ENCODE measurements around the gene FOLR2.
"Not testable (repeated sequence)": the region's sequence is repeated elsewhere in the genome, so short reads cannot be mapped to it uniquely, and the experiment has no call there.

The FOLR2 gene

DNA sequence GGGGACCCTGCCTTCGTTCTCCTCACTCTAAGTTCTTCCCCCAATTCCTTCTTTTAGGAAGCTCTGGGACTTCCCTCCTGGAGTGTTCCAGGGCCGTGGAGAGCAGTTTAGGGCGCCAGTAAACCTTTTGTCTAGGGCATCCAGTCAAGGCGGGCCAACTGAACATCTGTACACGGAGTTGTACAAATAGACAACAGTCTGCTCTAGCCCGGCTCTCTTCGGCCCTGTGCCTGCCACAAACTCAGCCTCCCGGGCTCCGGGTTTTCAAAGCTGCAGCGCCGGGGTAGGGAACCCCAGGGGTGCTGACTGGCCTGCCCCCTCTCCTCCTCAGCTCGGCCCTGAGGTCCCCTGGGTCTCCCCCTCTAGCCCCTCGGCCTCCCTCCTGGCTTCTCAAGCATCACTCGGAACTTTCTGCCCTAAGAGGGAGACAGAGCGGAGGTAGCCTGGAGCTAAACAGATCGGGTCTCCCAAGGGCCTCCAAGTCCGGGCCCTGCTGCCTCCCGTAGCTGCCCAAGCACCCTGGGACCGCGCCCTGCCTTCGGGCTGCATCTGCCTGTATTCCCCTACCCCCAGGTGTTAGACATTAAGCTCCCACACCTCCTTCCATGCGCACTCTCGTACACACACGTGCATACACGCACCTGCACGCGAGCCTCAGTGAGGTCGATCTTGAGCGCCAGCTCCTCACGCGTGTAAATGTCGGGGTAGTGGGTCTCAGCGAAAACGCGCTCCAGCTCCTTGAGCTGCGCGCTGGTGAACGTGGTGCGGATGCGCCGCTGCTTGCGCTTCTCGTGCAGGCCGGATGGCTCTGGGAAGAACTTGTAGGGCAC lies 24.1 kb downstream of the FOLR2 start:
- DNase-seq (ENCODE audit: low read depth in 2 of 2): no peak

- DNase-seq (ENCODE audit: low read depth in 2 of 2): no peak
Observed at GRCh38 chr11:72241291-72241781, 24.7 kb downstream of the FOLR2 start.

GRCh38 chr11:72242141-72242540 lies 25.5 kb downstream of the FOLR2 start:
- DNase-seq (ENCODE audit: low read depth in 2 of 2): no peak

DNA sequence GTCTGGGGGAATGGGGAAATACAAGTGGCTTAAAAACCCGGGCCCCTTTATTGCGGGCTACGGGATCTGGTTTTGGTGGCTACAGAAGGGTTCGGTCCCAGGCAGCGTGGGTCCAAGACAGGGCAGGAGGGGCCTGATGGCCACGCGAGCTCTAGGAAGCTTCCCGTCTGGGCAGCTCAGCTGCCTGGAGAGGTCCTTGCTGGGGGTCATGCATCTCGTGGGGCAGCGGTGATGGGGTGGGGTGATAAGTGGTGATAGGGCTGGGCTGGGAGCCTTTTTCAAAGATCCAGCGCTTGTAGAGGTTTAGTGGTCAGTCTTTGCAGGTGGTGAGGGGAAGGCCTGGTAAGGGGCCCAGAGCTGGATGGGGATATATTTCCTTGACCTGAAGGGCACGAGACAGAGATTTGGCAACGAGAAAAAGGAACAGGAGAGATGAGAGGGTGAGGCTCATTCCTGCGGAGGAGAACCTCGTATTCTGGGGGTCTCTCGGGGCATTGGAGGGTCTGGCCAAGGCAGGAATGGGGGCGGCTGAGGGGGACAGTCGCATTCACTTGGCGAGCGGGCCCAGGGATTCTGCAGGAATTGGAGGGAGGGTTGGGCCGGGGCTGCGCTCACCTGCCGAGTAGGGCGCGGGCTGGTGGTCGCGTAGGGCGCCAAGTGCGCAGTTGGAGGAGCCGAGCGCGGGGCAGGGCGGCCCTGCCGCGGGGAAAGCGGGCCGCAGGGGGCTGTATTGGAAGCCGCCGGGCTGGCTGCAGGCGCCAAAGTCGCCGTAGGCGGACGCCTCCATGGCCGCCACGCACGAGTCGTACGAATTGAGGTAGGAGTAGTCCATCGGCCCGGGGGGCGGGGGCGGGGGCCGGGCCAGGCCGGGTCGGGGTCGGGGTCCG lies 26.8 kb downstream of the FOLR2 start:
- no peak for DNase-seq (ENCODE audit: low read depth in 2 of 2)

- DNase-seq (ENCODE audit: low read depth in 2 of 2): no peak
Observed at GRCh38 chr11:72244060-72244360, 27.4 kb downstream of the FOLR2 start, which contains the start of gene PHOX2A. Gene PHOX2A (minus strand): TSS chr11:72244176. CDS start chr11:72244004, 172 bp downstream.

GRCh38 chr11:72244361-72245262 lies 28.0 kb downstream of the FOLR2 start:
- no peak for DNase-seq (ENCODE audit: low read depth in 2 of 2)

DNA sequence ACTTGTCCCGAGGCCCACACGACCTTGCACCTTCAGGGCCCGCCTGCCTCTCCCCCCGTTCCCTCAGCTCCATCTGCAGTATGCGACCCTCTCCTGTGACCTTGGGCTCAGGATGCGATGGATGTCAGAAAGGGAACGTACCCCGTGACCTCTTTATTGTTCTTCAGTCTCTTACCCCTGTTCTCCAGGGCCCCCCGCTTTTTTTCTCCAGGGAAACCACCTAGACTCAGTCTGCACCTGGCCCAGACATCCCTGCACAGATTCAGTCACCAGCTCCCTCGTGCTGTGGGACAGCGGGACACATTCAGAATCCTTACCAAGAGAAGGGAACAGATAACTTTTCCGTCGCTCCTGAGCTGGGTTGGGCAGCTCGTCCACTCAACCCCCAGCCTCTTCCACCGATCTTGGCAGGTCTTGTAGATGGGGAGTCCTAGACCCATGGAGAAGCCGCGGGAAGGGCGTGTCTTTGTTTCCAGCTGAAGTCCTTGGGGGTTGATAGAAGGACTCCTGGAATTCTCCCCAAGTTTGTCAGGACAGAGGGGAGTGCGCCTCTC lies 28.7 kb downstream of the FOLR2 start:
- no peak for DNase-seq (ENCODE audit: low read depth in 2 of 2)

- DNase-seq (ENCODE audit: low read depth in 2 of 2): no peak
Observed at GRCh38 chr11:72247584-72247983, 31.0 kb downstream of the FOLR2 start.

DNA sequence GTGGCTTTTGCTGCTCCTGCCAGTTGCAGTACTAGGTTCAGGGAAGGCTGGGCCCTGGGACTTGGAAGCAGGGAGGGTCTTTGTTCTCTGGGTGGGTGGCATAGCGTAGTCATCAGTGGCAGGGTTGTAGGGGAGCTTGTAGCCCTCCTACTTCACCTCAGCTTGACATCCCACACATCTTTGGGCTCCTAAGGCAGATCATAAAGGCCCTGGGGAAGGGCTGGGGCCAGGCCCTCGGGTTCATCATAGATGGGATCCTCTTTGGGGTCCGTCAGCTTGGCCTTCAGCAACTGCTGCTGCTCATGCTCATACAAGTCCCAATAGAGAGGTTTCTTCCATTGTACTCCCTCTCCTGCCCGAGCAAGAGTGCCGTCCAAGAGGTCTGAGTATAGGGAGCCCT lies 33.4 kb downstream of the FOLR2 start:
- no peak for DNase-seq (ENCODE audit: low read depth in 2 of 2)

DNA sequence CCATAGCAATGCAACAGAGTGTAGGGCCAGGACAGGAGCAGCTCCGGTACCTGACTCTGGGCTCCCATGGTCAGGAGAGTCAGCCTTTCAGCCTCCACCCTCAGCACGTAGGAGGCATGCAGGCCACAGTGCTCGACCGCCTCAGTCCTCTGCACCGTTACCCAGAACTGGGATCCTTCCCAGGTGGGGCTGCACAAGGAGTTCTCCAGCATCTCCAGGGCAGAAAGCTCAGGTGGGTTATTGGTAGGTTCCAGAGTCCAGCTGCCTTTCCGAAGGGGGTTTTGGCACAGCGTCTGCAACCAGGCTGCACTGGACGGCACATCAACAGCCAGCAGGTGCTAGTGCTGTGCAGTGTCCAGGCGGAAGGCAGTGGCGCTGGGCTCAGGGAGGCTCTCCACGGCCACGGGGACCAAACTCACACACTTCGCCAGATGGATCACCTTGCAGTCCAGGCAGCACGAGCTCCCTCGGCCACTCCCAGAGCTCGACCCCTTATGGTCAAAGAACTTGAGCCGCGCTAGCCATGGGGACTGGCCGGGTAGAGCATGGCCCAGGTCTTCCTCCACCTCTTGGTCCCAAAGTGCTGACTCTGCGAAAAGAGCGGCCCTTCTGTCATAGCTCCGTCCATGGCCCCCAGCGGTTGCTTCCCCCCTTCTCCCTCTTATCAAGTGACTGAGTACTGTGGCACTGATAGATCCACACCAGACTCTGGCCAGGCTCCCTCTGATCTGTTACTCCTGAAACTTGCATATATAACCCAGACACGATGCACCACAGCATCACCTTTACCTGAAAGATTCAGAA lies 34.3 kb downstream of the FOLR2 start:
- no peak for DNase-seq (ENCODE audit: low read depth in 2 of 2)

DNA sequence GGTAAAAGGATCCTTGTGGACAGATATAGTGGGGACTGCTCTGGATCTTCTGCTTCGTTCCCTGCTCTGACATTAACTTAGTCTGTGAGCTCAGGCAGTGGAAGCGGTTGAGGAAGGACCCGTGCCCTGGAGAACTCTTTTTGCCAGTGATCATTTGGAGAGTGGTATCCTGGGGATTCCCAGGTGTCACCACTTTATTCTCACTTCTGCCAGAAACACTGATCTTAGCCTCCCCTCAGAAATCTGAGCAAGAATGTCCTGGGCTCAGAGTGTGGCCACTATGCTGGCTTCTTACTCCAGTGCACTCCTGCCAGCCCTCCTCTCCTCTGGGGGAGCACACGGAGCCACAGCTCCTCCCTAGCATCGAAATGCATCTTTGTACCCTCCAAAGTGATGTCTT lies 35.0 kb downstream of the FOLR2 start:
- no peak for DNase-seq (ENCODE audit: low read depth in 2 of 2)

GRCh38 chr11:72253392-72253791 lies 36.8 kb downstream of the FOLR2 start:
- DNase-seq (ENCODE audit: low read depth in 2 of 2): no peak

DNA sequence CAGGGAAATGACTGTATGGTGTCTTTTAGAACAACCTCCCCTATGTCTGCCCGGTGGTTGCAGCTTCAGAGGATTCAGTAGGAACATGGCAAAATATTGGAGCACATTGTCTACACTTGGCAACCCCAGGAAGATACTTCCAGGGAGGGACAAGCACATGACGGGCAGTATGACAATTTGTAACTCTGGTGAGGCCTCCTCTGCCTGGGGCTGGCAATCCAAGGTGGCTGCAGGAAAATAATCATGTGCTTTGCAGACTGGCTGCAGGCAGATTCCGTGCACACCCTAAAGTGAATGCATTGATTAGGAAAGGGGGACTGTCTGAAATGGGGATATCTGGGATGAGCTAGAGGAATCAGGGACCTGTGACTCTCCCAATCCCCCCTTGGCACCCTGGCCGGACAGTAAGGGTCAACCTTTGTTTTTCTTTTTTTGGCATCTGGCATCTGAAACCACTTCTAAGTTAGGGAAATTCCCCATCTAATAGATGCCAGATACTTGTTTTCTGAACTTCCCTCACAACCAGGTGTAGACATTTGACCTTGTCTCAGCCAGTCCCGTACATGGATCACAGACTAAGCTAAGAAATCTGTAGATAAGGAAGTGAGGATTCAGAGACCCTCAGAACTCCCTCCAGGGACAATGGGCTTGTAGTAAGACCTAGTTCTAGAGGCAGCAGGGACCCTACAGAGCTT lies 37.9 kb downstream of the FOLR2 start:
- no peak for DNase-seq (ENCODE audit: low read depth in 2 of 2)

DNA sequence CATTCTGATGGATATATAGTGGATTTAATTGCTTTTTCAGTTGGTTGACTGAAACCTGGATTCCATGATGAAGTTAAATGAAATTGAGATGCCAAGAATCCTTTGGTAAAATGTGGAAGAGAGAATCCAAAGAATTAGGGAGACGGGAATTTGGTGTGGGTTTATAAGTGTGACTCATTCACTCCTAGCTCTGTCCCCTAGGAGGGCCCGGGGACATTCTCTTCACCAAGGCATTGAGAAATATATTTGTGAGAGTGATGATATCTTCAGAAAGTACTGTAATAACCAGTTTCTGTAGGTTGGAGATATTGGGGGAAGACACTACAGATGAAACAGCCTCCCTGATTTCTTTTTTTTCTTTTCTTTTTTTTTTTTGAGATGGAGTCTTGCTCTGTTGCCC lies 41.0 kb downstream of the FOLR2 start:
- no peak for DNase-seq (ENCODE audit: low read depth in 2 of 2)

GRCh38 chr11:72259490-72259889 lies 42.9 kb downstream of the FOLR2 start:
- DNase-seq (ENCODE audit: low read depth in 2 of 2): no peak

GRCh38 chr11:72260574-72260973 lies 44.0 kb downstream of the FOLR2 start:
- DNase-seq (ENCODE audit: low read depth in 2 of 2): no peak

DNA sequence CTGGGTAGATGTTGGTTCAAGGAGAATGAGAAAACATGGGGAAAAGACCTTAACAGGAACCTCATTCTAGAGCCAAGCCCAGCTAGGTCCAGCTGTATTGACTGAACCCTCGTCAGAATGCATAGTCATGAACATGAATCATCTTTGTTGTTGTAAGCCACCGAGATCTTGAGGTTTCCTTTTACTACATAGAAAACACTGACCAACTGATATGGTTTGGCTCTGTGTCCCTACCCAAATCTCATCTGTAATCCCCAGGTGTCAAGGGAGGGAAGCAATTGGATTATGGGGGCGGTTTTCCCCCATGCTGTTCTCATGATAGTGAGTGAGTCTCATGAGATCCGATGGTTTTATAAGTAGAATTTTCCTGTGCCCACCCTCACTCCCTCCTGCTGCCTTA lies 46.8 kb downstream of the FOLR2 start:
- DNase-seq (ENCODE audit: low read depth in 2 of 2): no peak

GRCh38 chr11:72265951-72266350 lies 49.4 kb downstream of the FOLR2 start:
- no peak for DNase-seq (ENCODE audit: low read depth in 2 of 2)

GRCh38 chr11:72266960-72267359 lies 50.4 kb downstream of the FOLR2 start:
- not testable (repeated sequence) for DNase-seq (ENCODE audit: low read depth in 2 of 2)

Data from stimulated activated CD8-positive, alpha-beta memory T cell treated with anti-CD3 and anti-CD28 coated beads, Interleukin-7, amount 100 ng/mL, for 1 hour (primary cell).